Breast epithelium (tissue), 4 donors: ENCODE data around the gene NR3C2. TPM values are rescaled to one million over a fixed set of nuclear protein-coding genes. Genes with fewer than 3 reads are reported as not detected.

ENCODE experiments used
- DNase-seq, 2 donors: peaks; one replicate each; pipeline ENCODE4 v3.0.0-alpha.2; 2019; ENCODE audit warnings: low spot score in 2 of 2
- H3K27ac ChIP-seq, 2 donors: fragments of 200-600 bp; sonication (generic) in 1 of 2; one replicate each; pipeline ENCODE4 v1.5.1; 2016 to 2019; ENCODE audit warnings: mild to moderate bottlenecking in 1 of 2
- H3K27me3 ChIP-seq, 2 donors: fragments of 200-600 bp; sonication (generic) in 1 of 2; one replicate each; pipeline versions ENCODE4 v1.5.1 to v1.6.0; 2017 to 2019; ENCODE audit warnings: control low read depth in 1 of 2, mild to moderate bottlenecking in 1 of 2
- H3K36me3 ChIP-seq: fragments of 200-600 bp; one replicate; pipeline ENCODE4 v1.5.1; 2019
- H3K4me1 ChIP-seq, 2 donors: fragments of 200-600 bp; sonication (generic); one replicate each; pipeline ENCODE4 v1.5.1; 2016 to 2019; ENCODE audit warnings: control low read depth in 1 of 2
- H3K4me3 ChIP-seq, 3 donors: fragments of 200-600 bp; sonication (generic); 1 replicate in 2 of 3; 2 replicates in 1 of 3; pipeline ENCODE4 v1.5.1; 2016 to 2019; ENCODE audit warnings: mild to moderate bottlenecking in 3 of 3, moderate library complexity in 2 of 3
- H3K9me3 ChIP-seq, 2 donors: fragments of 200-600 bp; sonication (generic) in 1 of 2; one replicate each; pipeline ENCODE4 v1.5.1; 2016 to 2019; ENCODE audit warnings: control low read depth in 1 of 2
- POLR2A ChIP-seq: fragments of 450-650 bp; IDR thresholded peaks from one replicate; pipeline ENCODE4 v1.6.1; 2016; ENCODE audit warnings: antibody characterized with exemption, mild to moderate bottlenecking, moderate library complexity
- POLR2AphosphoS5 ChIP-seq, 3 donors: sonication (generic); formaldehyde crosslinking; IDR thresholded peaks; one replicate each; pipeline ENCODE4 v1.6.1; 2017; ENCODE audit warnings: antibody characterized with exemption in 3 of 3
- intact Hi-C: fragments of 100-400 bp; cut with DNase I; formaldehyde crosslinking; loops from one replicate; pipeline ENCODE4 v1.15.1; 2023; ENCODE audit warnings: low total_unique reads
- total RNA-seq, 3 donors: library from RNA; depleted of rRNA; stranded (reverse); fragments of >200 nt; gene quantifications; one replicate each; pipeline ENCODE4 v1.1.0, GENCODE V29; 2016
- TF ChIP-seq, protein P1 (sequence below), 3 donors: fragments of 450-650 bp; IDR thresholded peaks; one replicate each; pipeline ENCODE4 v1.5.1; 2016 to 2017; ENCODE audit warnings: antibody characterized with exemption in 3 of 3, mild to moderate bottlenecking in 3 of 3, moderate library complexity in 3 of 3

Gene NR3C2
- total RNA-seq, 3 donors from 2014 or later: 8.0 to 39.5 (median 13.8) TPM

DNA sequence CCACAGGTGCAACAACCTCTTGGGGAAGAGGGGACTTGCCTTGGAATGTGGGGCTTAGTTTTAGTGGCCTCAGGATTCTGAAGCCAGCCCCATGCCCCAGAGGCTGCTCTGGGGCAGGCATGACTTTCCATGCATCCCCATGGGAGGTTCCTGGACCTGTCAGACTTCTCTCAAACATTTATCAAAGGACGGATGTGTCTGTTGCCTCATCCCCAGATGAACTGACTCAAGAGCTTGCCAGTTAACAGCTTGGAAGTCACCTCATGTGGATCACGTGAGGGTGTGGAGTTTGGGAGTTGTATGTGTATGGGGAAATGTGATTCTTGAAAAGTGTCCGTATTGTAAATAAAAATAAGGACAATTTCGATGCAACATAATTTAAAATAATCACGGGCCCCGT lies 368.9 kb downstream of the NR3C2 start:
- Histone ChIP-seq H3K4me1 (no peaks in the 10 kb centered on the region), H3K27me3 (no peaks in the 10 kb centered on the region), H3K27ac (no peak overlapping the region), H3K9me3 (peaks cover 12 to 18% of the 10 kb centered on the region in 2 donors), H3K36me3 (no peaks in the 10 kb centered on the region), H3K4me3 (no peak overlapping the region)
- DNase-seq: no peak
- intact Hi-C loops: no loop called here
- TF ChIP-seq, protein P1, sequence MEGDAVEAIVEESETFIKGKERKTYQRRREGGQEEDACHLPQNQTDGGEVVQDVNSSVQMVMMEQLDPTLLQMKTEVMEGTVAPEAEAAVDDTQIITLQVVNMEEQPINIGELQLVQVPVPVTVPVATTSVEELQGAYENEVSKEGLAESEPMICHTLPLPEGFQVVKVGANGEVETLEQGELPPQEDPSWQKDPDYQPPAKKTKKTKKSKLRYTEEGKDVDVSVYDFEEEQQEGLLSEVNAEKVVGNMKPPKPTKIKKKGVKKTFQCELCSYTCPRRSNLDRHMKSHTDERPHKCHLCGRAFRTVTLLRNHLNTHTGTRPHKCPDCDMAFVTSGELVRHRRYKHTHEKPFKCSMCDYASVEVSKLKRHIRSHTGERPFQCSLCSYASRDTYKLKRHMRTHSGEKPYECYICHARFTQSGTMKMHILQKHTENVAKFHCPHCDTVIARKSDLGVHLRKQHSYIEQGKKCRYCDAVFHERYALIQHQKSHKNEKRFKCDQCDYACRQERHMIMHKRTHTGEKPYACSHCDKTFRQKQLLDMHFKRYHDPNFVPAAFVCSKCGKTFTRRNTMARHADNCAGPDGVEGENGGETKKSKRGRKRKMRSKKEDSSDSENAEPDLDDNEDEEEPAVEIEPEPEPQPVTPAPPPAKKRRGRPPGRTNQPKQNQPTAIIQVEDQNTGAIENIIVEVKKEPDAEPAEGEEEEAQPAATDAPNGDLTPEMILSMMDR (IDR thresholded peaks at IDR 0.05): no peak
- TF ChIP-seq POLR2A (no peak), POLR2AphosphoS5 (IDR thresholded peaks at IDR 0.05) (no peak)

DNA sequence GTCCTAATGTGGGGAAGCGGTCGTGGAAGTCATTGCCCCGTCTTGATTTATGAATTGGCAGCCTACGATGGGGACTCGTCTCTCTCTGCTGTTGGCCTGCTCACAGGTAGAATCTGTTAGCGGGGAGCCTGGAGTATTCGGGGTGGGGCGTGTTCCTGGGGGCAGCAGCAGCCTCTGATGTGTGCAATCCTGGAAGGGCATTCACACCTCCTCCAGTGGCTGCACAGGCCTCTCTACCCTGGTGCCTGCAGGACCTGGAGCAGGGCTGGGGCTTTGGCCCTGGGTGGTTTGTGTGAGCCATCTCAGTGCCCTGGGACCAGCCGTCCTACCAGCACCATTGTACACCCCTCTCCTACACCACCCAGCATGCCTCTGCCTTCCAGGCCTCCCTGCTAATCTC lies 369.4 kb downstream of the NR3C2 start:
- intact Hi-C loops: no loop called here
- Histone ChIP-seq H3K9me3 (peaks cover 12 to 18% of the 10 kb centered on the region in 2 donors), H3K36me3 (no peaks in the 10 kb centered on the region), H3K27me3 (no peaks in the 10 kb centered on the region), H3K4me3 (no peak overlapping the region), H3K4me1 (no peaks in the 10 kb centered on the region), H3K27ac (no peak overlapping the region)
- DNase-seq: no peak
- TF ChIP-seq POLR2A (no peak), POLR2AphosphoS5 (IDR thresholded peaks at IDR 0.05) (no peak)
- TF ChIP-seq, protein P1 (IDR thresholded peaks at IDR 0.05): no peak

DNA sequence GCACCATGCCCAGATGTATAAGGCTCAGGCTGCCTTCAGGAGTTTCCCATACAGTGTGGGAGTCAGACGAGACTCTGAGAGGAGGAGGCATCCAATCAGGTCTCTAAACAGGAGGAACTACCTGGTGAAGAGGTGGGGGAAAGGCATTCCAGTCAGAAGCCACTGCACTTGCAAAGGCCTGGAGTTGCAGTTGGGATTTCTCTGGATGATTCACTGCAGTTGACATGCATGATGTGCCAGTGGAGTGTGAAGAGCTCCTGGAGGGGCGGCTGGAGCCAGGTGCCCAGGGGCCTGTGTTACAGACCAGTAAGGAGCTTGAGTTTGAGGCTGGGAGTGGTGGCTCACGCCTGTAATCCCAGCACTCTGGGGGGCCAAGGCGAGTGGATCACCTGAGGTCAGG lies 371.2 kb downstream of the NR3C2 start:
- Histone ChIP-seq H3K9me3 (peaks cover 12 to 18% of the 10 kb centered on the region in 2 donors), H3K4me3 (no peak overlapping the region), H3K27ac (no peak overlapping the region), H3K36me3 (no peaks in the 10 kb centered on the region), H3K4me1 (no peaks in the 10 kb centered on the region), H3K27me3 (no peaks in the 10 kb centered on the region)
- intact Hi-C loops: no loop called here
- no peak for DNase-seq
- TF ChIP-seq, protein P1 (IDR thresholded peaks at IDR 0.05): no peak
- no peak for TF ChIP-seq POLR2AphosphoS5 (IDR thresholded peaks at IDR 0.05)
- no peak for TF ChIP-seq POLR2A

DNA sequence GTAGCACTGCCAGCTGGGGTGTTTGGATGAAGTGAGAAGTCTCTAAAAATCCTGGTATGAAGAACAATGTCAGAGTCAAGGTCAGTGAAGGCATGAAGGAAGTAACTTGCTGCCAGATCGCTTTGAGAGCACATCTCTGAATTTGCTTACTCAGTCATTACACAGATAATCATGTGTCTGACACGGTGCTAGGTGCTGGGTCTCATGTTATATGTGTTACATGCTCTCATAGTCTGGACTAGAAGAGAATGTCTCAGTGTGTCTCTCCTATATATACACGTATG lies 372.4 kb downstream of the NR3C2 start:
- peaks cover 9 to 10% of the 10 kb centered on the region in 2 donors for H3K9me3 ChIP-seq
- TF ChIP-seq POLR2AphosphoS5 (IDR thresholded peaks at IDR 0.05): no peak
- TF ChIP-seq, protein P1 (IDR thresholded peaks at IDR 0.05): no peak
- no peak for TF ChIP-seq POLR2A
- no peaks in the 10 kb centered on the region for H3K4me1 ChIP-seq
- no peak overlapping the region for H3K27ac ChIP-seq
- no peaks in the 10 kb centered on the region for H3K36me3 ChIP-seq
- intact Hi-C loops: no loop called here
- H3K27me3 ChIP-seq: no peaks in the 10 kb centered on the region
- no peak for DNase-seq
- H3K4me3 ChIP-seq: no peak overlapping the region

DNA sequence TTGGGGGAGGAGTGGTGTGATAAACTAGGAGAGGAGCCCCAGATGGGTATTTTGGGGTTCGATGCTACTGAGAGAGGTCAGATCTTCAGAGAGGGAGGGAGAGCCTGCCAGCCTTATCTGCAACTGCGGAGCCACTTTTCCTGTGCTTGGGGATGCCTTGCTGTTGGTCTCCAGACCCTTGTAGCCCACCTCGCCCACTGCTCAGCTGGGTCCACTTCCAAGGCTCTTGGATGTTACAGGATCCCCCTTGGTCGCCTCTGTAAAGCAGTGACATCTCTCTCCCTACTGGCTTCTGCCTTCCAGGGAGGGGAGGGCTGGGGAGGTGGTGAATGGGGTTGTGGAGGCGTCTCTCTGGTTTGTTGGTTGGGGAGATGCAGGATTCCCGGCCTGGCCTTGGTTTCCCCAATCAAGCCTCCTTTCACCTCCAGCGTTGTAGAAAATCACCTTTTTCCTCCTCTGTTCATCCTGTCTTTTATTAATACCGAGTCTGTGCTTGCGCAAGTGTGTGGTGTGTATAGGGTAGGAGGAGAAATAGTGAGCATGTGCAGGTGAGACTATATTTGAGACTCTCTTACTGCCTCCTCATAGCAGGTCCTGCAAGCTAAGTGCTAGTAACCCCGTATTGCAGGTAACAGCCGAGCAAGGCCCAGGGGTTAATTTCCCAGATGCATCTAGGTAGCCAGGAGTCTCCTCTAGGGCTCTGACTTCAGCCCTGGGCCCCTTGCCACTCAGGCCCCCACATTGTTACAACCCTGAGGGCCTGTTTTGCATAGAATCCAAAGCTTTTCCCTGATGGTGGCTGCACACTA lies 372.9 kb downstream of the NR3C2 start:
- no peak for DNase-seq
- TF ChIP-seq, protein P1 (IDR thresholded peaks at IDR 0.05): no peak
- TF ChIP-seq POLR2A (no peak), POLR2AphosphoS5 (IDR thresholded peaks at IDR 0.05) (no peak)
- intact Hi-C loops: no loop called here
- H3K27ac ChIP-seq: no peak overlapping the region
- H3K4me1 ChIP-seq: no peaks in the 10 kb centered on the region
- H3K4me3 ChIP-seq: no peak overlapping the region
- no peaks in the 10 kb centered on the region for H3K36me3 ChIP-seq
- peaks cover 3 to 5% of the 10 kb centered on the region in 2 donors for H3K9me3 ChIP-seq
- H3K27me3 ChIP-seq: no peaks in the 10 kb centered on the region
